Colonic mucosa (tissue), 4 donors: ENCODE measurements around the gene MTA2. TPM values are rescaled to one million over a fixed set of nuclear protein-coding genes. Genes with fewer than 3 reads are reported as not detected.

ENCODE experiments used
- DNase-seq: peaks from one replicate; pipeline ENCODE4 v3.0.0-alpha.2; 2020
- H3K27ac ChIP-seq: fragments of 200-600 bp; one replicate; pipeline ENCODE4 v1.8.0; 2021
- H3K27me3 ChIP-seq: fragments of 200-600 bp; one replicate; pipeline ENCODE4 v1.8.0; 2021
- H3K36me3 ChIP-seq: fragments of 200-600 bp; one replicate; pipeline ENCODE4 v1.8.0; 2021
- H3K4me1 ChIP-seq: fragments of 200-600 bp; one replicate; pipeline ENCODE4 v1.8.0; 2021; ENCODE audit warnings: mild to moderate bottlenecking
- H3K4me3 ChIP-seq: fragments of 200-600 bp; one replicate; pipeline ENCODE4 v1.8.0; 2021
- H3K9ac ChIP-seq, 2 donors: one replicate each; pipeline ENCODE4 v1.7.0; 2013; ENCODE audit warnings: control low read depth in 2 of 2, low read depth in 2 of 2, low read length in 2 of 2
- H3K9me3 ChIP-seq: fragments of 200-600 bp; one replicate; pipeline ENCODE4 v1.8.0; 2021
- CTCF ChIP-seq: fragments of 200-600 bp; IDR thresholded peaks from one replicate; pipeline ENCODE4 v1.8.0; 2022; ENCODE audit warnings: antibody characterized with exemption, mild to moderate bottlenecking
- intact Hi-C: fragments of 100-400 bp; cut with DNase I; formaldehyde crosslinking; loops from one replicate; pipeline ENCODE4 v1.14.1; 2022
- total RNA-seq, 2 donors: library from RNA; stranded (reverse); fragmentation: NEBNext Ultra II Directional in 1 of 2; extraction: Animal tissue kit (Norgen Biotek cat#: 25700) in 1 of 2; gene quantifications; one replicate each; pipeline ENCODE4 v1.2.1, GENCODE V29; 2021
- donor health status: healthy.
- donor health status: DM: no; HTN: no; CAD: no.
- donor health status: DM: no; HTN: no; CAD: no.

Gene MTA2
- total RNA-seq, 2 donors from 2014 or later, result 91.0 to 133 TPM

GRCh38 chr11:62546929-62547625 is 54.6 kb downstream of the MTA2 start:
- intact Hi-C loops, result no loop called here
- Histone ChIP-seq H3K9ac (peak overlapping the region; percentile 66 to 99), H3K4me3 (peak overlapping the region; percentile 67), H3K9me3 (no peaks in the 10 kb centered on the region), H3K27me3 (no peaks in the 10 kb centered on the region), H3K36me3 (no peaks in the 10 kb centered on the region), H3K4me1 (peaks cover 41% of the 10 kb centered on the region), H3K27ac (peak overlapping the region; percentile 96)
- peak; percentile 56 for DNase-seq
- TF ChIP-seq CTCF, result no peak

- intact Hi-C loops, result no loop called here
- Histone ChIP-seq H3K4me1 (peaks cover 41% of the 10 kb centered on the region), H3K27ac (peak within 1 kb of the TSS; percentile 96), H3K36me3 (no peaks in the 10 kb centered on the region), H3K4me3 (peak within 1 kb of the TSS; percentile 67), H3K9ac (peak within 1 kb of the TSS; percentile 99), H3K27me3 (no peaks in the 10 kb centered on the region), H3K9me3 (no peaks in the 10 kb centered on the region)
- no peak for TF ChIP-seq CTCF
- peak; percentile 92 for DNase-seq
Measured at GRCh38 chr11:62546244-62546928, 55.3 kb downstream of the MTA2 start, which contains the start of gene AHNAK. AHNAK (minus strand) TSS chr11:62546806; CDS start chr11:62536098, 10,708 bp downstream.

GRCh38 chr11:62545437-62546243 is 56.0 kb downstream of the MTA2 start:
- Histone ChIP-seq H3K27me3 (no peaks in the 10 kb centered on the region), H3K9me3 (no peaks in the 10 kb centered on the region), H3K4me1 (peaks cover 46% of the 10 kb centered on the region), H3K4me3 (peak overlapping the region; percentile 67), H3K27ac (peak overlapping the region; percentile 96), H3K9ac (peak overlapping the region; percentile 99), H3K36me3 (no peaks in the 10 kb centered on the region)
- no peak for TF ChIP-seq CTCF
- peak; percentile 98 for DNase-seq
- intact Hi-C loops, result no loop called here

GRCh38 chr11:62544581-62545436 is 56.9 kb downstream of the MTA2 start:
- DNase-seq, result peak; percentile 80
- Histone ChIP-seq H3K27me3 (no peaks in the 10 kb centered on the region), H3K36me3 (no peaks in the 10 kb centered on the region), H3K4me3 (peak overlapping the region; percentile 67), H3K9me3 (no peaks in the 10 kb centered on the region), H3K27ac (peak overlapping the region; percentile 96), H3K4me1 (peaks cover 55% of the 10 kb centered on the region), H3K9ac (peak overlapping the region; percentile 99)
- TF ChIP-seq CTCF, result no peak
- intact Hi-C loops, result loop anchor here (5.0 kb wide), 2 partner anchors 48 to 123 kb away; no protein-coding TSS in a partner anchor
